CD4-positive, alpha-beta T cell treated with Interleukin-10 for 1 hour (primary cell): Measurements from ENCODE around the gene H2AZ2.
"Not testable (repeated sequence)": the region's sequence is repeated elsewhere in the genome, so short reads cannot be mapped to it uniquely, and the experiment has no call there.

Experiments
- DNase-seq: peaks from one replicate; pipeline ENCODE4 v3.0.0-alpha.2; 2020

Gene H2AZ2

GRCh38 chr7:44870336-44870735 is 22.4 kb upstream of the H2AZ2 start:
- not testable (repeated sequence) for DNase-seq

GRCh38 chr7:44867073-44867995 is 19.4 kb upstream of the H2AZ2 start:
- DNase-seq: no peak

DNA sequence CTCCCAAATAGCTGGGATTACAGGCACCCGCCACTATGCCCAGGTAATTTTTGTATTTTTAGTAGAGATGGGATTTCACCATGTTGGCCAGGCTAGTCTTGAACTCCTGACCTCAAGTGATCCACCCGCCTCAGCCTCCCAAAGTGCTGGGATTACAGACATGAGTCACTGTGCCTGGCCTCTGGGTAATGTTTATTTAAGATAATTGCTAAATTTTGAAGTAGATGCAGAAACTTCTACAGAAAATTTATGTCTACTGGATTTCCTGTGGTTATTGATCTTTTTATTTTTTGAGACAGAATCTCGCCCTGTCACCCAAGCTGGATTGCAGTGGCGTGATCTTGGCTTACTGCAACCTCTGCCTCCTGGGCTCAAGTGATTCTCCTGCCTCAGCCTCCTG is 14.1 kb upstream of the H2AZ2 start:
- DNase-seq: not testable (repeated sequence)

- no peak for DNase-seq
Observed at GRCh38 chr7:44858161-44858560, 10.3 kb upstream of the H2AZ2 start.

- no peak for DNase-seq
Observed at GRCh38 chr7:44854644-44855364, 6.9 kb upstream of the H2AZ2 start.

DNA sequence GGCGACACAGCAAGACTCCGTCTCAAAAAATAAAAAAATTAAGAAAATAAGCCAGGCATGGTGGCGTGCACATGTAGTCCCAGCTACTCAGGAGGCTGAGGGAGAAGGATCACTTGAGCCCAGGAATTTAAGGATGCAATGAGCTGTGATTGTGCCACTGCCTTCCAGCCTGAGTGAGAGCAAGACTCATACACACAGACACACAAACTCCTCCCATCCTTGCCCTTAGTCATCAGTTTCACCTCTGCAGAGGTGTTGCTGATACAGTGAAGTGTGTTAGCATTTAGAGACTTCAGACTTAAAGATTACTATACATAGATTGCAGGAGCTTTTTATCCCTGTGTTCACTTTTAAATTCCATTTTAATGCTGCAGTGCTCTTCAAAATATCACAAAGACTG is 5.5 kb upstream of the H2AZ2 start:
- DNase-seq: no peak

- no peak for DNase-seq
Observed at GRCh38 chr7:44852590-44852989, 4.7 kb upstream of the H2AZ2 start.

DNA sequence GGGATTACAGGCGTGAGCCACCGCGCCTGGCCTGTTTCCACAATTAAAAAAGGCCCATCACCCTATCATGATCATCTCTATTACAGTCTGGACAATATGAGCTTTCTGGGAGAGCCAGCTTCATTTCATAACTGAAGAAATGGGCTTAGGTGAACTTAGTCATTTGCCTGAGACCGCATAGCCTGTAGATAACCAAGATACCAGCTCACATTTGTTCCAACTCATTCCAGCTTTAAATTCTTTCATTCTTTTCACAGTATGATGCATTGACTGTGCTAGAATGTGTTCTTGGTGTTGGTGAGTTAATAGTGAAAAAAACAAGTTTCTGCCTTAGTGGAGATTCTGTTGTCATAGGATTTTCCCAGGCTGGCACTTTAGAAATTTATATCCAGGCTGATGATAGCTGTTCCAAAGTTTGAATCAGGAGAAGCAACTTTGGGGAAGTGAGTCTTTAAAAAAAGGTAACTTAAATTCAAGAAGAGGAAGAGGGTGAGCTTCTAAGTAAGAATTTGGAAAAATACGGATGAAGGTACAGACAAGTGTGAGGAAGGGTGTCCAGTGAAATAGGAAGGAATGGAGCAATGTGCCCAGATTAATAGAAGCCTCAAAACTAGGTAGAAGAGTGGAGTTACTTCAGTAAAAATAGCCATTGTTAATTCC is 2.1 kb upstream of the H2AZ2 start:
- DNase-seq: no peak

DNA sequence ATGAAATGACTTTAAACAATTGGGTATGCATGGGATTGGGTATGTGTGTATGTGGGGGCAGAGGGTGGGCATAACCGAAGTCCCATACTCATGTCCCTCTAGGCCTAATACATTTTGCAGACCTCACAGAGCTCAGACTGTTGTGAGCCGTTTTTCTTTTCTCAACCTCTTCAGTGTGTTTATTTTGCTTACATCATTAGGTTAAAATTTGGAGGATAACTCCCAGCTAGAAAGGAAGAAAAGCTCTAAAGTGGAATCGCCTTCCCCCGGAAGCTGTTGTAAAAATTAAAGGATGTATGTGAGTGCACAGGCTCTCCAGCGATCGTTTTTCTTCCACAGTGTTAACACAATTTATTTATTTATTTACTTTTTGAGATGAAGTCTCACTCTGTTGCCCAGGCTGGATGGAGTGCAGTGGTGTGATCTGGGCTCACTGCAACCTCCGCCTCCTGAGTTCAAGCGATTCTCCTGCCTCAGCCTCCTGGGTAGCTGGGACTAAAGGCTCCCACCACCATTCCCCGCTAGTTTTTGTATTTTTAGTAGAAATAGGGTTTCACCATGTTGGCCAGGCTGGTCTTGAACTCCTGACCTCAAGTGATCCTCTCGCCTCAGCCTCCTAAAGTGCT is 1.5 kb upstream of the H2AZ2 start:
- DNase-seq: no peak

- peak; percentile 91 for DNase-seq
Observed at GRCh38 chr7:44847509-44847919, 373 bp downstream of the H2AZ2 start.

- DNase-seq: no peak
Observed at GRCh38 chr7:44846816-44847508, 925 bp downstream of the H2AZ2 start.

GRCh38 chr7:44846390-44846789 is 1.5 kb downstream of the H2AZ2 start:
- DNase-seq: peak; percentile 47

DNA sequence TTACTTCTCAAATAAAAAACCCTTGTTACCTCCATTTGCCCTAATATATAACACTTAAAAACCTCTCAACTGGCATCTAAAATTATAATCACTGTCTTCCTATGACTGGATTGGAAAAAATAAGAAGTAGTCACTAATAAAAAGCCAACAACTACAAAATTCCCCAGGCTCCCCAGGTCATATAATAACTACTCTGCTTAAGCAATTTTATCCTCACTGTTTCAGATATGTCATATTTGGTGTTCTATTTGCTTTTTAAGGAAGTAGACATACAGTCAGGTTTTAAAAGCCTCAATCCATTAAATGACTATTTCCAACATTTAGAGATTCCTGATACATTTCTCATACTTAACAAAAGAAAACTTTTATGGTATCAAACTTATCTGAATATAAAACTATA is 2.4 kb downstream of the H2AZ2 start:
- no peak for DNase-seq

DNA sequence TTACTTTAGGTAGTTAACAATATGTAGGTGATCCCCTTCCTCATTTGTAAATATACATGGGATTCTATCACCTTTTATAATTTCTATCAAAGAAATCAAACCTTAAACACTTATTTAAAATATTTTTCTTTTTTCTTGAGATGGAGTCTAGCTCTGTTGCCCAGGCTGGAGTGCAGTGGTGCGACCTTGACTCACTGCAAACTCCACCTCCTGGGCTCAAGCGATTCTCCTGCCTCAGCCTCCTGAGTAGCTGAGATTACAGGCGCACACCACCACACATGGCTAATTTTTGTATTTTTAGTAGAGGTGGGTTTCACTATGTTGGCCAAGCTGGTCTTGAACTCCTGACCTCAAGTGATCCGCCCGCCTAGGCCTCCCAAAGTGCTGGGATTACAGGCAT is 4.4 kb downstream of the H2AZ2 start:
- not testable (repeated sequence) for DNase-seq

- DNase-seq: not testable (repeated sequence)
Observed at GRCh38 chr7:44842675-44843074, 5.2 kb downstream of the H2AZ2 start.

DNA sequence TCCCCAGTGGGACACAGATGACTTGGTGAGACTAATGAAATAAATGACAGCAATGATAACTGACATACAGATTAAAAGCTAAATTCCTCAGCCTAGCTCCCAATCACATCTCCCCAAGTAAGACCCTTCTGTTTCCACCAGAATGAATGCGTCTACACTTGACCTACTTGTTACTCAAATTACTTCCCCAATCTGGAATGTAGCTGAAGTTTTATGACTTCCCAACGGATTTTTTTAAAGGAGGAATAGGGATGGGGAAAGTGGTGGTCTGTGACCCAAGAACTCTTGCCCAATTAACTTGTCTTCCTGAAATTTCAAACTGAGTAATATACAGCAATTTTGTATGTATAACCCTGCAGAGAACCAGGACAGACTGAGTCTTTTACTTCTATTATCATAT is 9.1 kb downstream of the H2AZ2 start:
- no peak for DNase-seq

DNA sequence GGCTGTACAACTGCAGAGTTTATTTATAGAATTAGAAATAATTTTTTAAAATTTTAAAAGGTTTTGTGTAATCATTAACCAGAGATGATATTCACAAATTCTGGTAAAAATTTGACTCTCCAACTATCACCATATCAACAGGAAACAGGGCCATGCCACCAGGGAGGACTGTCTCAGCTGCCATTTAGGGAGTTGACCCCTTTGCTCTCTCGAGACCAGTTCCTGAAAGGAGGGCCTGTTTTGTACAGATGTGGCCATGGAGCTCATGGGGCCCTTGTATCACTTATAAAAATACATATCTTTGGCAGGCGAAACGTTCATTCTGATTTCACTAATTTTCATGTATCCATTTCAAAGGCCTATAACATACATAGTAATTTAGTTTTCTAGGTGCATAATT is 20.3 kb downstream of the H2AZ2 start:
- no peak for DNase-seq

GRCh38 chr7:44824894-44825526 is 22.9 kb downstream of the H2AZ2 start:
- no peak for DNase-seq

- no peak for DNase-seq
Observed at GRCh38 chr7:44823255-44823781, 24.6 kb downstream of the H2AZ2 start.

GRCh38 chr7:44819292-44819691 is 28.6 kb downstream of the H2AZ2 start:
- DNase-seq: no peak

DNA sequence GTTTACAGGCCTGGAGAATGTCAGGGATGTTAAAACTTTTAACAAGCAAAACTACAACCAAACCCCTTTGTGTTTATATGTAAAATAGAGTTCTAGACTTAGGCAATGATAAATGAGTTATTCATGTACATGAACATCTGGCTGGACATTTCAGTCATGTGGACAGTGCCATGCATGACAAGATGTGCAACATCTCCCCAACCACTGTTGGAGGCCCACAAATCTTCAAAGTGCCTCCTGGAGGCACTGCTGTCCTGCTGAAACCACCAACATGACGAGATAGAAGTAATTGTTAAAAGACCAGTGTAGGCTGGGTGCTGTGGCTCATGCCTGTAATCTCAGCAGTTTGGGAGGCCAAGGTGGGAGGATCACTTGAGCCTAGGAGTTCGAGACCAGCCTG is 33.0 kb downstream of the H2AZ2 start:
- DNase-seq: no peak

- no peak for DNase-seq
Observed at GRCh38 chr7:44811571-44811970, 36.3 kb downstream of the H2AZ2 start.
